K562 (cell line): ENCODE data around the gene NRN1L. TPM values are rescaled to one million over a fixed set of nuclear protein-coding genes. Genes with fewer than 3 reads are reported as not detected.

Experiments
- ARID3B ChIP-seq: fragments of 250-450 bp; sonication (Bioruptor Pico); IDR thresholded peaks from 2 replicates; pipeline ENCODE4 v1.4.0; 2020; ENCODE audit warnings: borderline replicate concordance
- CGGBP1 ChIP-seq: fragments of 250-450 bp; sonication (Bioruptor Pico); IDR thresholded peaks from 2 replicates; pipeline ENCODE4 v1.9.0; 2021; ENCODE audit warnings: mild to moderate bottlenecking
- HCFC1 ChIP-seq: IDR thresholded peaks from 2 replicates; pipeline ENCODE4 v1.6.1; 2012; ENCODE audit warnings: low read depth, low read length, improper control_type of control experiment
- POLR2B ChIP-seq: fragments of 450-650 bp; IDR thresholded peaks from 2 replicates; pipeline ENCODE4 v1.6.1; 2018; ENCODE audit warnings: low read depth; ENCODE audit not compliant: partially characterized antibody
- PRMT5 ChIP-seq: sonication (generic); formaldehyde crosslinking; IDR thresholded peaks from 2 replicates; pipeline ENCODE4 v1.5.0; 2020; ENCODE audit warnings: missing genetic modification reagents
- SIN3A ChIP-seq, 2 experiments: fragments of 150-350 bp in 1 of 2; IDR thresholded peaks; 2 replicates each; pipeline ENCODE4 v1.6.1; 2011 to 2016; ENCODE audit warnings: borderline replicate concordance in 2 of 2, low read depth in 2 of 2, low read length in 2 of 2, mild to moderate bottlenecking in 2 of 2, moderate library complexity in 2 of 2; ENCODE audit not compliant: control insufficient read depth in 1 of 2
- SREBF2 ChIP-seq: sonication (generic); formaldehyde crosslinking; IDR thresholded peaks from 2 replicates; pipeline ENCODE4 v1.4.0; 2020; ENCODE audit warnings: mild to moderate bottlenecking, missing genetic modification reagents
- TBP ChIP-seq: optimal IDR thresholded peaks from 2 replicates; pipeline ENCODE3; 2011; ENCODE audit warnings: low read depth, low read length, improper control_type of control experiment
- VEZF1 ChIP-seq: fragments of 200-800 bp; sonication (Bioruptor generic); IDR thresholded peaks from 2 replicates; pipeline ENCODE4 v1.6.1; 2017; ENCODE audit warnings: missing genetic modification characterization, missing compliant biosample characterization
- ZBTB40 ChIP-seq, 2 experiments: fragments of 450-650 bp in 1 of 2; sonication (generic) in 1 of 2; formaldehyde crosslinking in 1 of 2; IDR thresholded peaks; 2 replicates each; pipeline versions ENCODE4 v1.7.1 to v1.9.0; 2016 to 2022; ENCODE audit warnings: inconsistent platforms in 1 of 2, mild to moderate bottlenecking in 1 of 2, missing genetic modification reagents in 1 of 2
- ZNF699 ChIP-seq: fragments of 250-450 bp; sonication (Bioruptor Pico); IDR thresholded peaks from 2 replicates; pipeline ENCODE4 v1.8.0; 2021; ENCODE audit warnings: mild to moderate bottlenecking, moderate library complexity; ENCODE audit not compliant: insufficient replicate concordance
- polyA plus RNA-seq, 8 experiments: library from polyadenylated mRNA; depleted of rRNA in 4 of 8; stranded (reverse) in 5 of 8; unstranded in 3 of 8; fragments of >200 nt; fragmentation: Nextera tagmentation in 2 of 8; fragmentation: Illumina TruSeq in 1 of 8; extraction: Ambion mirVana in 2 of 8; extraction: Trizol in 1 of 8; gene quantifications; 2 replicates each; pipeline versions ENCODE4 v1.2.1 to v1.2.3, GENCODE V29; 2011 to 2014; ENCODE audit warnings: inconsistent platforms in 1 of 8, missing spikeins in 1 of 8
- total RNA-seq, 7 experiments: library from RNA; depleted of rRNA in 6 of 7; stranded (reverse); fragments of >200 nt in 6 of 7; fragmentation: Illumina TruSeq in 2 of 7; extraction: Trizol in 2 of 7; gene quantifications; 2 replicates each; pipeline versions ENCODE4 v1.2.1 to v1.2.3, GENCODE V29; 2011 to 2021; ENCODE audit warnings: low replicate concordance in 1 of 7

Gene NRN1L
- total and polyA plus RNA-seq, 9 of the 15 experiments (the other 6 are each of a cell fraction or from before 2014, with no cell fraction given), result 0.22 to 0.86 (median 0.61) TPM; not detected in 5

- TF ChIP-seq ZNF699 (no peak), VEZF1 (CRISPR knock-in tag) (peak; percentile 66), TBP (peak; percentile 77), PRMT5 (no peak), SIN3A (IDR thresholded peaks at IDR 0.05; ENCODE audit: borderline replicate concordance in 2 of 2, control insufficient read depth in 1 of 2, low read depth in 2 of 2, low read length in 2 of 2) (peak; percentile 95 to 96), ZBTB40 (IDR thresholded peaks at IDR 0.05) (peak; percentile 89), ZBTB40 (CRISPR knock-in tag; IDR thresholded peaks at IDR 0.05) (no peak), ARID3B (0 out of 2 replicates have a peak, but pooled peaks have one; percentile 9), HCFC1 (no peak; the same call in 1 of the 2 replicates), SREBF2 (no peak), CGGBP1 (CRISPR knock-in tag) (0 out of 2 replicates have a peak, but pooled peaks have one; percentile 17), POLR2B (peak; percentile 80)
These were observed 50.9 kb downstream of the NRN1L start (continued) for GRCh38 chr16:67935402-67936123.
